Mucosa of rectum (tissue), 2 donors: ENCODE results near the gene FEV.

Experiments
- H3K27ac ChIP-seq, 2 donors: one replicate each; pipeline ENCODE4 v1.7.0; 2013; ENCODE audit warnings: inconsistent platforms in 2 of 2, low read depth in 2 of 2, low read length in 2 of 2
- H3K27me3 ChIP-seq, 2 donors: one replicate each; pipeline ENCODE4 v1.7.0; 2013; ENCODE audit warnings: low read length in 2 of 2; ENCODE audit not compliant: control insufficient read depth in 2 of 2, insufficient read depth in 2 of 2
- H3K36me3 ChIP-seq, 2 donors: one replicate each; pipeline ENCODE4 v1.7.0; 2013; ENCODE audit warnings: low read length in 2 of 2; ENCODE audit not compliant: control insufficient read depth in 2 of 2, insufficient read depth in 2 of 2
- H3K4me1 ChIP-seq, 2 donors: one replicate each; pipeline ENCODE4 v1.7.0; 2013; ENCODE audit warnings: low read length in 2 of 2, mild to moderate bottlenecking in 1 of 2; ENCODE audit not compliant: control insufficient read depth in 2 of 2, insufficient read depth in 2 of 2
- H3K4me3 ChIP-seq, 2 donors: one replicate each; pipeline ENCODE4 v1.7.0; 2013; ENCODE audit warnings: low read length in 2 of 2
- H3K9ac ChIP-seq, 2 donors: one replicate each; pipeline ENCODE4 v1.7.0; 2013; ENCODE audit warnings: low read length in 2 of 2, low read depth in 1 of 2, mild to moderate bottlenecking in 1 of 2
- H3K9me3 ChIP-seq, 2 donors: one replicate each; pipeline ENCODE4 v1.7.0; 2013; ENCODE audit warnings: low read length in 2 of 2; ENCODE audit not compliant: control insufficient read depth in 2 of 2
- donor health status: healthy.
- donor health status: Normal muscosa, but diverticular disease.

The FEV gene

GRCh38 chr2:218993345-218994315 is 8.6 kb upstream of the FEV start, which contains the start of gene CRYBA2:
Gene CRYBA2 (minus strand): TSS chr2:218993422. CDS start chr2:218993176, 246 bp downstream.
- H3K4me1 ChIP-seq, result peaks cover 14 to 28% of the 10 kb centered on the region in 2 donors

DNA sequence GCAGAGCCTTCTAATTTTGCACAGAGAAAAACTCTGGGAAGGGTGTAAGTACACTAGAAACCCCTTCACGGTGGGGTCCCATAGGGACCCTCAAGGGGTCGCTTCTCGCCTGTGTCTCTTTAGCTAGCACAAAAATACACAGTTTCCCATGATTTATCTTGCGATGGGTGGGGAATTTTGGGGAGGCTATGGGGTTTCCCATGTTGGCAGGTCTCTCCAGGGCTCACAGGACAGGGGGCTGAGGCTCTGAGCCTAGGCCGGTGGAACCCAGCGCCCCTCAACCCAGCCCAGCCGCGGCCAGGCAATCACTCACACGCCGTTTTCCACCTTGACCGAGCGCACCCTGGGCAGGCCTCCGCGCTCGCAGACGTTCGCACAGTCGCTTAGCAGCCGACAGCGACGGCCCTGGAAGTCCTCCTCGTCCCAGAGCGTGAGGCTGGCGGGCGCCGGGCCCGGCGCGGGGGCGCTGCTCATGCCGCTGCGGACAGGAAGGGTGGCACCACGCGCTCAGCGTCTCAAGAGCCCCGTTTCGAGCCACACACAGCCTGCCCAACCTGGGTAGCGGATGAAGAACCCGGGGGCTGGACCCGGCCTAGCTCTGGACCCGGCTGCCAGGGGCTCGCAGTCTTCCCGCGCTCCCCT is 7.8 kb upstream of the FEV start:
- Histone ChIP-seq H3K27me3 (peaks cover 73 to 76% of the 10 kb centered on the region in 2 donors), H3K36me3 (no peaks in the 10 kb centered on the region), H3K9me3 (no peaks in the 10 kb centered on the region), H3K27ac (no peak overlapping the region), H3K9ac (no peak overlapping the region), H3K4me3 (no peak overlapping the region), H3K4me1 (peaks cover 14 to 23% of the 10 kb centered on the region in 2 donors)

More at GRCh38 chr2:218993345-218994315, 8.6 kb upstream of the FEV start, which contains the start of gene CRYBA2:
- no peaks in the 10 kb centered on the region for H3K36me3 ChIP-seq
- H3K27me3 ChIP-seq, result peaks cover 66 to 71% of the 10 kb centered on the region in 2 donors
- H3K27ac ChIP-seq, result no peak within 1 kb of the TSS
- peak within 1 kb of the TSS in 1 of 2 donors; percentile 27 for H3K9ac ChIP-seq
- H3K4me3 ChIP-seq, result peak within 1 kb of the TSS in 1 of 2 donors; percentile 43
- no peaks in the 10 kb centered on the region for H3K9me3 ChIP-seq

GRCh38 chr2:218992196-218992595 is 7.2 kb upstream of the FEV start:
- no peaks in the 10 kb centered on the region for H3K9me3 ChIP-seq
- peaks cover 14 to 23% of the 10 kb centered on the region in 2 donors for H3K4me1 ChIP-seq
- H3K9ac ChIP-seq, result no peak overlapping the region
- H3K4me3 ChIP-seq, result no peak overlapping the region
- no peaks in the 10 kb centered on the region for H3K36me3 ChIP-seq
- H3K27me3 ChIP-seq, result peaks cover 79 to 80% of the 10 kb centered on the region in 2 donors
- no peak overlapping the region for H3K27ac ChIP-seq

GRCh38 chr2:218991674-218992168 is 6.7 kb upstream of the FEV start:
- Histone ChIP-seq H3K27me3 (peaks cover 83 to 85% of the 10 kb centered on the region in 2 donors), H3K4me1 (peaks cover 14 to 22% of the 10 kb centered on the region in 2 donors), H3K9ac (no peak overlapping the region), H3K4me3 (no peak overlapping the region), H3K9me3 (no peaks in the 10 kb centered on the region), H3K27ac (no peak overlapping the region), H3K36me3 (no peaks in the 10 kb centered on the region)

- Histone ChIP-seq H3K27ac (no peak overlapping the region), H3K4me3 (no peak overlapping the region), H3K9ac (no peak overlapping the region), H3K36me3 (no peaks in the 10 kb centered on the region), H3K27me3 (peaks cover 84 to 92% of the 10 kb centered on the region in 2 donors), H3K4me1 (peaks cover 10 to 12% of the 10 kb centered on the region in 2 donors), H3K9me3 (no peaks in the 10 kb centered on the region)
Observed at GRCh38 chr2:218990612-218991011, 5.6 kb upstream of the FEV start.

- H3K4me1 ChIP-seq, result peaks cover 10 to 12% of the 10 kb centered on the region in 2 donors
- no peak overlapping the region for H3K27ac ChIP-seq
- H3K4me3 ChIP-seq, result no peak overlapping the region
- H3K9me3 ChIP-seq, result no peaks in the 10 kb centered on the region
- H3K36me3 ChIP-seq, result no peaks in the 10 kb centered on the region
- H3K9ac ChIP-seq, result no peak overlapping the region
- H3K27me3 ChIP-seq, result peaks cover 79 to 88% of the 10 kb centered on the region in 2 donors
Observed at GRCh38 chr2:218990052-218990451, 5.1 kb upstream of the FEV start.

- no peak overlapping the region for H3K4me3 ChIP-seq
- H3K27ac ChIP-seq, result no peak overlapping the region
- no peaks in the 10 kb centered on the region for H3K9me3 ChIP-seq
- H3K4me1 ChIP-seq, result peaks cover 7 to 13% of the 10 kb centered on the region in 2 donors
- H3K9ac ChIP-seq, result no peak overlapping the region
- H3K36me3 ChIP-seq, result no peaks in the 10 kb centered on the region
- peaks cover 79 to 85% of the 10 kb centered on the region in 2 donors for H3K27me3 ChIP-seq
Observed at GRCh38 chr2:218988650-218989049, 3.7 kb upstream of the FEV start.

- Histone ChIP-seq H3K27me3 (peaks cover 82 to 85% of the 10 kb centered on the region in 2 donors), H3K4me1 (peaks cover 4 to 10% of the 10 kb centered on the region in 2 donors), H3K4me3 (no peak overlapping the region), H3K36me3 (no peaks in the 10 kb centered on the region), H3K27ac (no peak overlapping the region), H3K9me3 (no peaks in the 10 kb centered on the region), H3K9ac (no peak overlapping the region)
Observed at GRCh38 chr2:218988164-218988563, 3.2 kb upstream of the FEV start.

DNA sequence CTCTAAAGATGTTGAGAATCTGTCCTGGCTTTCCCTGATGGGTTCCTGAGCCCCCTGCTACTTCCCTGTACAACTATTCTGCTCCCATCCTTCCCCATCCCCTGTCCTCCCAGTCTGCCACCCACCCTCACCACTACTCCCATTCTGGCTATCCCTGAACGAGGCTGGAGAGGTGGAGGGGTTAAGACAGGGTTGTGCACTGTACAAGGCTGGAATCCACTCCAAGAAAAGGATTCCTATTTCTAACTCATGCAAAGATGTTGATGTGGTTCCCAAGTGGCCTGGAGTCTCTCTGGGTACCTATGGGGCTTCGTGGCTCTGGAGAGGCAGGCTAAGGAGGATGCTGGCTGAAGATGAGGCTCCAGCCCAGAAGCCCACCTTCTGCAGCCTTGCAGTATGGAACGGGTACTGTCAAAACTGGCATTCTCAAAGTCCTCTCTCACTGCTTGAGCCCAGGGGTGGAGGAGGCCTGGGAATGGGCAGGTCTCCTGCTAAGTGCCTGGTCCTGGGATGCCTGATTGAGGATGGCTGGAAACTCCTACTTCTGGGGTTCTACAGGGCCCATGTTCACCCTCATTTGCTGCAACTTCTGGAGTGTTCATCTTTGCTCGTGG is 1.3 kb upstream of the FEV start:
- Histone ChIP-seq H3K4me1 (peaks cover 16 to 17% of the 10 kb centered on the region in 2 donors), H3K27me3 (peaks cover 80 to 85% of the 10 kb centered on the region in 2 donors), H3K9me3 (no peaks in the 10 kb centered on the region), H3K36me3 (no peaks in the 10 kb centered on the region), H3K4me3 (no peak overlapping the region), H3K9ac (no peak overlapping the region), H3K27ac (no peak overlapping the region)
